ENCODE results near the gene CRYM. TPM values are rescaled to one million over a fixed set of nuclear protein-coding genes. Genes with fewer than 3 reads are reported as not detected.

Gene CRYM
- total RNA-seq, 2 donors from 2014 or later = 14.2 to 21.0 TPM

DNA sequence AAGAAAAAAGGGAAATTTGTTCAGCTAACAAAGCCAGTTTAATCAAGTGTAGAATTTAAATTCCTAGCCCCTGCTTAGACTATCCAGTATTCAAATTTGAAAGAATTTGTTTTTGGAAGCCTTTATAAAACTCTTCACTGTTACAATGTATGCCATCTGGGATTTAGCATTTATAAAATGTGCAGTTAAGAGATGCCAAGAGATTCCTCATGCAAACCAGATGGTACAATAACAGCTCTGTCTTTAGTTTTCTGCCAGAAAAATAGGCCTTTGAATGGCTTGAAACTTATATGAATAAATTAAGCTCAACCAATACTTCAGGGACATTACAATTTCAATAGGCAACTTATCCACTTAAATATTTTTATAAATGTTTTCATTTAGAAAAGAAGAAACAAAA, 51.3 kb downstream of the CRYM start:
- H3K36me3 ChIP-seq (ENCODE audit: control insufficient read depth, insufficient read depth, low read length) = no peaks in the 10 kb centered on the region
- H3K4me1 ChIP-seq (ENCODE audit: control insufficient read depth, insufficient read depth, low read length) = peaks cover 5% of the 10 kb centered on the region
- no peak for DNase-seq
- H3K27me3 ChIP-seq (ENCODE audit: control insufficient read depth, insufficient read depth, low read length, poor library complexity, severe bottlenecking) = no peaks in the 10 kb centered on the region
- Mint-ChIP-seq H3K9me3 (no peaks in the 10 kb centered on the region), H3K4me3 (no peak overlapping the region), H3K4me1 (peaks cover 32% of the 10 kb centered on the region), H3K27ac (no peak overlapping the region), H3K27me3 (ENCODE audit: insufficient read depth) (peaks cover 59% of the 10 kb centered on the region), H3K36me3 (ENCODE audit: low read depth) (no peaks in the 10 kb centered on the region)
- no peaks in the 10 kb centered on the region for H3K9me3 ChIP-seq (ENCODE audit: control insufficient read depth, low read length)
- H3K9ac ChIP-seq (ENCODE audit: extremely low read depth, low read length, poor library complexity, severe bottlenecking) = no peak overlapping the region
- H3K27ac ChIP-seq (ENCODE audit: low read depth, low read length) = no peak overlapping the region
- no peak overlapping the region for H3K4me3 ChIP-seq (ENCODE audit: low read length)
- TF ChIP-seq, protein P1, sequence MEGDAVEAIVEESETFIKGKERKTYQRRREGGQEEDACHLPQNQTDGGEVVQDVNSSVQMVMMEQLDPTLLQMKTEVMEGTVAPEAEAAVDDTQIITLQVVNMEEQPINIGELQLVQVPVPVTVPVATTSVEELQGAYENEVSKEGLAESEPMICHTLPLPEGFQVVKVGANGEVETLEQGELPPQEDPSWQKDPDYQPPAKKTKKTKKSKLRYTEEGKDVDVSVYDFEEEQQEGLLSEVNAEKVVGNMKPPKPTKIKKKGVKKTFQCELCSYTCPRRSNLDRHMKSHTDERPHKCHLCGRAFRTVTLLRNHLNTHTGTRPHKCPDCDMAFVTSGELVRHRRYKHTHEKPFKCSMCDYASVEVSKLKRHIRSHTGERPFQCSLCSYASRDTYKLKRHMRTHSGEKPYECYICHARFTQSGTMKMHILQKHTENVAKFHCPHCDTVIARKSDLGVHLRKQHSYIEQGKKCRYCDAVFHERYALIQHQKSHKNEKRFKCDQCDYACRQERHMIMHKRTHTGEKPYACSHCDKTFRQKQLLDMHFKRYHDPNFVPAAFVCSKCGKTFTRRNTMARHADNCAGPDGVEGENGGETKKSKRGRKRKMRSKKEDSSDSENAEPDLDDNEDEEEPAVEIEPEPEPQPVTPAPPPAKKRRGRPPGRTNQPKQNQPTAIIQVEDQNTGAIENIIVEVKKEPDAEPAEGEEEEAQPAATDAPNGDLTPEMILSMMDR (conservative IDR thresholded peaks at IDR 0.05) = no peak

DNA sequence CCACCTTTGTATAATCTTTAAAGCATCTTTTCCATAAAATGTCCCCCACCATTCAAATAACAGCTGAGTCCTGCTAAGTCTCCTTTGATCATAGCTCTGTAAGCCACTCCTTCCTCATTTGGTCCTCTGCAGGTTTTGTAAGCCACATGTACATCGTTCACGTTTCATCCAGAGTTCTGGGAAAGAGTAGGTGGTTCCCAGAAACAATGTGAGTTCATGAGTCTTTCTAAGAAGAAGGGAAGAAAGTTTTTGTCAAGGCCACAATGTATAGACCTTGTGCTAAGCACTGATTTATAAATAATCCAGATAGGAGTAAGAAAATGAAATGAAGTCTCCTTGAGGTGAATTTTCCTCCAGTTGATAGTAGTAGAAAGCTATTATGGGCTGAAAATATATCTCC, 53.3 kb downstream of the CRYM start:
- no peaks in the 10 kb centered on the region for H3K27me3 ChIP-seq (ENCODE audit: control insufficient read depth, insufficient read depth, low read length, poor library complexity, severe bottlenecking)

DNA sequence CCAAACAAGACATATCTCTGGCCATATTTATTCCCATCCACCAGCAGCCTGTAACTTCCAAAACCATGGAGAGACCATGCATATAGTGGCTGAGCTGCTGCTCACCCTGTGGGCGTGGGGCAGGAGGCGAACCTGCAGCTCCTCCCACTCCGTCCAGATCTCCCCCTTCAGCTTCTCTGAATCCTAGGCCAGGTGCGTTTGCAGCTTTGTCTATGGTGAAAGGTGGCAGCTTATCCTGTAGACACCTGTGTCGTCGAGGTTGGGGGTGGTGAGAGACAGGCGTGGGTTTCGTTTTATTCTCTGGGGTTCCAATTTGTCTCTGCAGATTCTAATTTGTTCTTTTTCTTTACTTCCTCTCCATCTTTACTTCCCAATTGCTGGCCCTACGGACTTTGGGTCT, 54.3 kb downstream of the CRYM start:
- Mint-ChIP-seq H3K9me3 (peaks cover 3% of the 10 kb centered on the region), H3K27me3 (ENCODE audit: insufficient read depth) (peaks cover 68% of the 10 kb centered on the region), H3K27ac (no peak overlapping the region), H3K36me3 (ENCODE audit: low read depth) (no peaks in the 10 kb centered on the region), H3K4me3 (peak overlapping the region; percentile 5), H3K4me1 (peaks cover 44% of the 10 kb centered on the region)
- Histone ChIP-seq H3K27me3 (ENCODE audit: control insufficient read depth, insufficient read depth, low read length, poor library complexity, severe bottlenecking) (no peaks in the 10 kb centered on the region), H3K4me3 (ENCODE audit: low read length) (no peak overlapping the region), H3K4me1 (ENCODE audit: control insufficient read depth, insufficient read depth, low read length) (peaks cover 5% of the 10 kb centered on the region), H3K36me3 (ENCODE audit: control insufficient read depth, insufficient read depth, low read length) (no peaks in the 10 kb centered on the region), H3K9me3 (ENCODE audit: control insufficient read depth, low read length) (no peaks in the 10 kb centered on the region), H3K9ac (ENCODE audit: extremely low read depth, low read length, poor library complexity, severe bottlenecking) (no peak overlapping the region), H3K27ac (ENCODE audit: low read depth, low read length) (no peak overlapping the region)
- peak; percentile 49 for DNase-seq
- WGBS, 2 experiments (ENCODE audit: insufficient coverage in 1 of 2, insufficient read length in 1 of 2) = 78 to 89% methylated on average over 1 to 9 of the region's 9 CpGs
- TF ChIP-seq, protein P1 (conservative IDR thresholded peaks at IDR 0.05) = no peak

More for the DNA sequence above, 53.3 kb downstream of the CRYM start:
- Histone ChIP-seq H3K27ac (ENCODE audit: low read depth, low read length) (no peak overlapping the region), H3K9me3 (ENCODE audit: control insufficient read depth, low read length) (no peaks in the 10 kb centered on the region), H3K36me3 (ENCODE audit: control insufficient read depth, insufficient read depth, low read length) (no peaks in the 10 kb centered on the region), H3K4me3 (ENCODE audit: low read length) (no peak overlapping the region), H3K4me1 (ENCODE audit: control insufficient read depth, insufficient read depth, low read length) (peaks cover 5% of the 10 kb centered on the region), H3K9ac (ENCODE audit: extremely low read depth, low read length, poor library complexity, severe bottlenecking) (no peak overlapping the region)
- TF ChIP-seq, protein P1 (conservative IDR thresholded peaks at IDR 0.05) = no peak
- Mint-ChIP-seq H3K4me1 (peaks cover 44% of the 10 kb centered on the region), H3K36me3 (ENCODE audit: low read depth) (no peaks in the 10 kb centered on the region), H3K27me3 (ENCODE audit: insufficient read depth) (peaks cover 72% of the 10 kb centered on the region), H3K4me3 (no peak overlapping the region), H3K9me3 (peaks cover 3% of the 10 kb centered on the region), H3K27ac (no peak overlapping the region)
- no peak for DNase-seq
- 91 to 92% methylated on average over 2 of the region's 2 CpGs for WGBS, 2 experiments (ENCODE audit: insufficient coverage in 1 of 2, insufficient read length in 1 of 2)
